ENCODE data around the gene ZNF598. TPM values are rescaled to one million over a fixed set of nuclear protein-coding genes. Genes with fewer than 3 reads are reported as not detected.

Gene ZNF598
- total and polyA plus RNA-seq, 2 of the 13 experiments (the other 11 are each of a cell fraction or from before 2014, with no cell fraction given), result 13.5 to 14.2 TPM

DNA sequence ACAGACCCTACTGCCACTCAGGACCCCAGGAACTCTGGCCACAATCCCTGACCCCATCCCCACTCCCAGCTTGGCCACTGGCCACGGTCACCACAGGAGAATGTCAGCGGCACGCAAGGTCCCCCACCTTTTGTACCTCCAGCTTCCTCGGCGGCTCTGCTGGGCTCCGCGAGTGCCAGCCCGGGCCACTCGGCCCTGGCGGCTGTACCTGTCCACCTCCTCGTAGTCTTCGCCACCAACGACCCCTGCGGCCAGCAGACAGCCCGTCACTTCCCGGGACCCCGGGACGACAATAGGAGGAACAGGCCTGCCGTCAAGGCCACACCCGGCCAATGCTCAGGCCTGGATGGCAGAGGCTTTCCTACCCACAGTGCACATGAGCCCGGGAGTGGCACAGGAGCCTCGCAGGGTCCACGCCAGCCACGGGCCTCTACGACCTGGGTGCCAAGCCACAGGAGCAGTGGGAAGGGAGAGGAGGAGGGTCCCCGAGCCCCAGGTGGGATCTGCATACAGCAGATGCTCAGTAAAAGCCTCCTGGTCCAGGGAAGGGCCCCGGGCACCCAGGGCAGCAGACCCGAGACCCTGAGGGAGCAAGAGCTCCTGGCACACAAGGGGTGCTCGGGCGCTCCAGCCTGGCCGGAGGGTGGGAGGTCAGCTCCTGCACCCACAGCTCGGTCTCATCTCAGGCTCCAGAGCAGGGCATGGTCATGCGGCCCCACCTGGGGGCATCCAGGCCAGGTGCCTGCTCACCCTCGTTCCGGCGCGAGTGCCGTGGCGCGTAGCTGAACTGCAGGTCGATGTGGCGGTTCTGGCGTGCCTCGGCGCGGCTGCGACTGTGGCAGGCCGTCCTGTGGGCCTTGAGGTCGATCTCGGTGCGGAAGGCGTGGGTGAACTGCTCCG lies 7.9 kb downstream of the ZNF598 start (continued):
- TF ChIP-seq ARID4A (CRISPR knock-in tag; IDR thresholded peaks at IDR 0.05; ENCODE audit: borderline replicate concordance), result no peak
- no peak for TF ChIP-seq ZNF75D (CRISPR knock-in tag; IDR thresholded peaks at IDR 0.05; ENCODE audit: borderline replicate concordance)
- TF ChIP-seq ZNF619 (CRISPR knock-in tag; IDR thresholded peaks at IDR 0.05), result no peak
- TF ChIP-seq ATF7-NPFF (CRISPR knock-in tag; IDR thresholded peaks at IDR 0.05; ENCODE audit: low read depth), result no peak

DNA sequence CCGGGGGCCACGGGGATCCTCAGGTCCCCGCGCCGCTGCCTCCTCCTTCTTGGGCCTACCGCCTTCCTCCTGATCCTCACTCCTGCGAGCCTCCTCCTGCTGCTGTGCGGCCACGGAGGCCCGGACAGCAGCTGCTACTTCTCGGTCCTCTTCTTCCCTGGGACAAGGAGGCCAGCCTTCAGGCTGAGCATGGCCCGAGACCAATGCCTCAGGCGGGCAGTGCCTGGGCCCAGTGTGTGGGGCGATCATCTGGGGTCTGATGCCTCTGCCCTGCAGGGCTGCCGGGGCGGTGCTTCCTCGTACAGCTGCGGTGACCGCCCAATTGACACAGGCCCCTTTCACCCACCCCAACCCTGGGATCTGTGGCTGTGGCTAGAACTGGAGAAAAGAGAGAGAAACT lies 8.6 kb downstream of the ZNF598 start:
- H3K9ac ChIP-seq (ENCODE audit: insufficient read depth, low read depth, low read length), result no peak overlapping the region
- H3K79me2 ChIP-seq (ENCODE audit: insufficient read depth, low read length), result peaks cover 12% of the 10 kb centered on the region
- TF ChIP-seq CENPBD1 (CRISPR knock-in tag; IDR thresholded peaks at IDR 0.05; ENCODE audit: borderline replicate concordance, low read depth) (no peak), NR2C2 (CRISPR knock-in tag; IDR thresholded peaks at IDR 0.05; ENCODE audit: borderline replicate concordance) (no peak)
- H4K20me1 ChIP-seq (ENCODE audit: insufficient read depth, low read length), result peaks cover 5% of the 10 kb centered on the region; the same call in 1 of the 2 replicates
- H3K4me1 ChIP-seq (ENCODE audit: insufficient read depth, low read length), result peaks cover 21% of the 10 kb centered on the region
- H3K4me3 ChIP-seq (replicated peaks in 1 of 3; ENCODE audit: insufficient read depth in 1 of 3, low read depth in 2 of 3, low read length in 3 of 3), result no peak overlapping the region
- no peaks in the 10 kb centered on the region for H3K9me3 ChIP-seq (ENCODE audit: low read length)
- WGBS (ENCODE audit: low lambda C conversion rate), result 94% methylated on average over 11 of the region's 19 CpGs
- ChIA-PET CTCF (ENCODE audit: low intra/inter-chr PET ratio, low total read pairs) (no interaction called here), POLR2A (no interaction called here)
- intact Hi-C loops (cut with micrococcal nuclease; ENCODE audit: unreplicated experiment), result no loop called here
- DNase-seq (ENCODE audit: low spot score) (no peak), FAIRE-seq (no peak), ATAC-seq (no peak)
- no peak overlapping the region for H3K27ac ChIP-seq (ENCODE audit: extremely low read length, insufficient read depth, low read length)
- in situ Hi-C loops (cut with HindIII; ENCODE audit: extremely low pct_ligation_motif_present, low pct_unique_long_range_greater_than_20kb), result no loop called here
- H3K4me2 ChIP-seq (ENCODE audit: low read depth, low read length), result no peak overlapping the region
- peaks cover 29 to 45% of the 10 kb centered on the region in 2 experiments for H3K36me3 ChIP-seq (replicated peaks in 1 of 2; ENCODE audit: control insufficient read depth in 1 of 2, insufficient read depth in 2 of 2, low read length in 2 of 2)
- H3K27me3 ChIP-seq (ENCODE audit: control insufficient read depth in 1 of 2, insufficient read depth in 2 of 2, low read length in 2 of 2), result no peaks in the 10 kb centered on the region
- no TSS peak for BruUV-seq (replicated peaks)
- no peak overlapping the region for H2AFZ ChIP-seq (ENCODE audit: low read length)

Measured in HepG2 (cell line).